ENCODE measurements around the gene C3orf22.

GRCh38 chr3:126508564-126508964, 50.2 kb downstream of the C3orf22 start:
- TF ChIP-seq CTCF (IDR thresholded peaks at IDR 0.05; ENCODE audit: low read depth, low read length) (no peak), EZH2phosphoT487 (IDR thresholded peaks at IDR 0.05; ENCODE audit: low read depth) (no peak)
